ENCODE results near the gene SLC38A11. TPM values are rescaled to one million over a fixed set of nuclear protein-coding genes. Genes with fewer than 3 reads are reported as not detected.

The SLC38A11 gene
- total and polyA plus RNA-seq, 2 of the 13 experiments (the other 11 are each of a cell fraction or from before 2014, with no cell fraction given), result 14.0 to 14.3 TPM

GRCh38 chr2:164937864-164938401, 17.4 kb downstream of the SLC38A11 start (continued):
- TF ChIP-seq ZHX2 (IDR thresholded peaks at IDR 0.05; ENCODE audit: low read depth) (no peak), ZHX2 (CRISPR knock-in tag; IDR thresholded peaks at IDR 0.05; ENCODE audit: borderline replicate concordance) (no peak), ZNF260 (CRISPR knock-in tag; IDR thresholded peaks at IDR 0.05; ENCODE audit: borderline replicate concordance, low read depth) (no peak), ZNF607 (CRISPR knock-in tag; IDR thresholded peaks at IDR 0.05; ENCODE audit: borderline replicate concordance) (no peak)

Data from HepG2 (cell line).